ENCODE measurements around the gene FBN1. TPM values are rescaled to one million over a fixed set of nuclear protein-coding genes. Genes with fewer than 3 reads are reported as not detected.

FBN1 gene
- total and polyA plus RNA-seq, 2 experiments from 2014 or later, result 1.9 to 3.8 TPM

DNA sequence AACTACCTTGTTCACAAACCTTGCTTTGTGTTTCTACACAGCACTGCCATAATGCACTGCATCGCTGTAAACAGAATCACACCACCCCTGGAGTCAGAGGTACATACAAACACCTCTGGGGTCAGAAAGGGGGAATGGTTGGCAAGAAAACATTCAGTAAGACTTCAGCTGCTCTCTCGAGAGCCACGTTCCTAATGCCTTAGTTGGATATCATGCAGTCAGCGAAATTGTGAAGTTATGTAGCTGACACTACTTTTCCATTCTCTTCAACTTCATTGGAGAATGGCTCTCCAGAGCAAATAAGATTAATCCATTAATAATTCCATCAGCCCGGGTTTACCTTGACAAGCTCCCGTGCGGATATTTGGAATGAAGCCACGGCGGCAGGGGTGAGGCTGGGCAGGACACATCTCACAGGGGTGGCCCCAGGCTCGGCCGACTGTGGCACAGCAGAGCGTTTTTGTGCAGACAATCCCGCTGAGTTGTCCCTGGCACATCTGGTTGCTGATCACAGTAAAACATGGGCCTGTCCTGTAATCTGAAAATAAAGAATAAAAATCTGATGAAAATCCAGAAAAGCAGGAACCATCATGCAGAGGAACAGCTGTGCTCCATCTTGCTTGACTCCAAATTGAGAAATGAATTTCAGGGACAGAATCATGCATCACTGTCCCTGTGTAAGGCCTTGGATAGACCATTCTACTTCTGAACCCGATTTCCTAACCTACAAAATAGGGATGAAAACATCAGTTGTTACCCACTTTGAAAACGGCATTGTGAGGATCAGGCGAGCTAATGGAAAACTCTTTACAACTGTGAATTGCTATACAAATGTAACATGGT lies 108.0 kb downstream of the FBN1 start:
- no peaks in the 10 kb centered on the region for H3K4me1 ChIP-seq (ENCODE audit: insufficient read depth)

More for the DNA sequence above, 108.0 kb downstream of the FBN1 start:
- Mint-ChIP-seq H3K4me1 (no peaks in the 10 kb centered on the region), H3K27ac (no peak overlapping the region), H3K27me3 (ENCODE audit: insufficient read depth, low read depth, poor library complexity) (peaks cover 3% of the 10 kb centered on the region), H3K9me3 (no peaks in the 10 kb centered on the region), H3K36me3 (ENCODE audit: low read depth) (no peaks in the 10 kb centered on the region), H3K4me3 (no peak overlapping the region)
- Histone ChIP-seq H4K20me1 (replicated peaks; ENCODE audit: insufficient read depth) (no peaks in the 10 kb centered on the region), H3K9me2 (ENCODE audit: insufficient read depth) (no peaks in the 10 kb centered on the region), H3K36me3 (ENCODE audit: insufficient read depth) (no peaks in the 10 kb centered on the region), H2AFZ (no peak overlapping the region), H3K79me2 (replicated peaks; ENCODE audit: insufficient read depth) (no peaks in the 10 kb centered on the region), H3K27ac (ENCODE audit: low read depth) (no peak overlapping the region), H3K4me3 (no peak overlapping the region), H3F3A (replicated peaks; ENCODE audit: low read depth) (no peaks in the 10 kb centered on the region), H3K4me2 (no peak overlapping the region), H3K27me3 (ENCODE audit: insufficient read depth) (no peaks in the 10 kb centered on the region)
- ATAC-seq (no peak), DNase-seq (ENCODE audit: low spot score) (no peak)
- TF ChIP-seq EZH2 (IDR thresholded peaks at IDR 0.05; ENCODE audit: low read depth, unreplicated experiment) (no peak), STAT1 (IDR thresholded peaks at IDR 0.05; ENCODE audit: unreplicated experiment) (no peak), ETS1 (IDR thresholded peaks at IDR 0.05) (no peak), JUNB (IDR thresholded peaks at IDR 0.05; ENCODE audit: unreplicated experiment) (no peak), CREB1 (CRISPR knock-in tag; IDR thresholded peaks at IDR 0.05; ENCODE audit: low read depth) (no peak), NANOG (IDR thresholded peaks at IDR 0.05; ENCODE audit: borderline replicate concordance) (no peak), EZH2phosphoT487 (IDR thresholded peaks at IDR 0.05; ENCODE audit: unreplicated experiment) (no peak), ZNF114 (CRISPR knock-in tag; IDR thresholded peaks at IDR 0.05) (no peak), ZNF331 (CRISPR knock-in tag; IDR thresholded peaks at IDR 0.05; ENCODE audit: low read depth) (no peak), POLR2AphosphoS5 (IDR thresholded peaks at IDR 0.05; ENCODE audit: low read depth) (no peak)
- TF ChIP-seq, protein P1, sequence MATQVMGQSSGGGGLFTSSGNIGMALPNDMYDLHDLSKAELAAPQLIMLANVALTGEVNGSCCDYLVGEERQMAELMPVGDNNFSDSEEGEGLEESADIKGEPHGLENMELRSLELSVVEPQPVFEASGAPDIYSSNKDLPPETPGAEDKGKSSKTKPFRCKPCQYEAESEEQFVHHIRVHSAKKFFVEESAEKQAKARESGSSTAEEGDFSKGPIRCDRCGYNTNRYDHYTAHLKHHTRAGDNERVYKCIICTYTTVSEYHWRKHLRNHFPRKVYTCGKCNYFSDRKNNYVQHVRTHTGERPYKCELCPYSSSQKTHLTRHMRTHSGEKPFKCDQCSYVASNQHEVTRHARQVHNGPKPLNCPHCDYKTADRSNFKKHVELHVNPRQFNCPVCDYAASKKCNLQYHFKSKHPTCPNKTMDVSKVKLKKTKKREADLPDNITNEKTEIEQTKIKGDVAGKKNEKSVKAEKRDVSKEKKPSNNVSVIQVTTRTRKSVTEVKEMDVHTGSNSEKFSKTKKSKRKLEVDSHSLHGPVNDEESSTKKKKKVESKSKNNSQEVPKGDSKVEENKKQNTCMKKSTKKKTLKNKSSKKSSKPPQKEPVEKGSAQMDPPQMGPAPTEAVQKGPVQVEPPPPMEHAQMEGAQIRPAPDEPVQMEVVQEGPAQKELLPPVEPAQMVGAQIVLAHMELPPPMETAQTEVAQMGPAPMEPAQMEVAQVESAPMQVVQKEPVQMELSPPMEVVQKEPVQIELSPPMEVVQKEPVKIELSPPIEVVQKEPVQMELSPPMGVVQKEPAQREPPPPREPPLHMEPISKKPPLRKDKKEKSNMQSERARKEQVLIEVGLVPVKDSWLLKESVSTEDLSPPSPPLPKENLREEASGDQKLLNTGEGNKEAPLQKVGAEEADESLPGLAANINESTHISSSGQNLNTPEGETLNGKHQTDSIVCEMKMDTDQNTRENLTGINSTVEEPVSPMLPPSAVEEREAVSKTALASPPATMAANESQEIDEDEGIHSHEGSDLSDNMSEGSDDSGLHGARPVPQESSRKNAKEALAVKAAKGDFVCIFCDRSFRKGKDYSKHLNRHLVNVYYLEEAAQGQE (IDR thresholded peaks at IDR 0.05; ENCODE audit: unreplicated experiment), result no peak
- TF ChIP-seq, protein P2, sequence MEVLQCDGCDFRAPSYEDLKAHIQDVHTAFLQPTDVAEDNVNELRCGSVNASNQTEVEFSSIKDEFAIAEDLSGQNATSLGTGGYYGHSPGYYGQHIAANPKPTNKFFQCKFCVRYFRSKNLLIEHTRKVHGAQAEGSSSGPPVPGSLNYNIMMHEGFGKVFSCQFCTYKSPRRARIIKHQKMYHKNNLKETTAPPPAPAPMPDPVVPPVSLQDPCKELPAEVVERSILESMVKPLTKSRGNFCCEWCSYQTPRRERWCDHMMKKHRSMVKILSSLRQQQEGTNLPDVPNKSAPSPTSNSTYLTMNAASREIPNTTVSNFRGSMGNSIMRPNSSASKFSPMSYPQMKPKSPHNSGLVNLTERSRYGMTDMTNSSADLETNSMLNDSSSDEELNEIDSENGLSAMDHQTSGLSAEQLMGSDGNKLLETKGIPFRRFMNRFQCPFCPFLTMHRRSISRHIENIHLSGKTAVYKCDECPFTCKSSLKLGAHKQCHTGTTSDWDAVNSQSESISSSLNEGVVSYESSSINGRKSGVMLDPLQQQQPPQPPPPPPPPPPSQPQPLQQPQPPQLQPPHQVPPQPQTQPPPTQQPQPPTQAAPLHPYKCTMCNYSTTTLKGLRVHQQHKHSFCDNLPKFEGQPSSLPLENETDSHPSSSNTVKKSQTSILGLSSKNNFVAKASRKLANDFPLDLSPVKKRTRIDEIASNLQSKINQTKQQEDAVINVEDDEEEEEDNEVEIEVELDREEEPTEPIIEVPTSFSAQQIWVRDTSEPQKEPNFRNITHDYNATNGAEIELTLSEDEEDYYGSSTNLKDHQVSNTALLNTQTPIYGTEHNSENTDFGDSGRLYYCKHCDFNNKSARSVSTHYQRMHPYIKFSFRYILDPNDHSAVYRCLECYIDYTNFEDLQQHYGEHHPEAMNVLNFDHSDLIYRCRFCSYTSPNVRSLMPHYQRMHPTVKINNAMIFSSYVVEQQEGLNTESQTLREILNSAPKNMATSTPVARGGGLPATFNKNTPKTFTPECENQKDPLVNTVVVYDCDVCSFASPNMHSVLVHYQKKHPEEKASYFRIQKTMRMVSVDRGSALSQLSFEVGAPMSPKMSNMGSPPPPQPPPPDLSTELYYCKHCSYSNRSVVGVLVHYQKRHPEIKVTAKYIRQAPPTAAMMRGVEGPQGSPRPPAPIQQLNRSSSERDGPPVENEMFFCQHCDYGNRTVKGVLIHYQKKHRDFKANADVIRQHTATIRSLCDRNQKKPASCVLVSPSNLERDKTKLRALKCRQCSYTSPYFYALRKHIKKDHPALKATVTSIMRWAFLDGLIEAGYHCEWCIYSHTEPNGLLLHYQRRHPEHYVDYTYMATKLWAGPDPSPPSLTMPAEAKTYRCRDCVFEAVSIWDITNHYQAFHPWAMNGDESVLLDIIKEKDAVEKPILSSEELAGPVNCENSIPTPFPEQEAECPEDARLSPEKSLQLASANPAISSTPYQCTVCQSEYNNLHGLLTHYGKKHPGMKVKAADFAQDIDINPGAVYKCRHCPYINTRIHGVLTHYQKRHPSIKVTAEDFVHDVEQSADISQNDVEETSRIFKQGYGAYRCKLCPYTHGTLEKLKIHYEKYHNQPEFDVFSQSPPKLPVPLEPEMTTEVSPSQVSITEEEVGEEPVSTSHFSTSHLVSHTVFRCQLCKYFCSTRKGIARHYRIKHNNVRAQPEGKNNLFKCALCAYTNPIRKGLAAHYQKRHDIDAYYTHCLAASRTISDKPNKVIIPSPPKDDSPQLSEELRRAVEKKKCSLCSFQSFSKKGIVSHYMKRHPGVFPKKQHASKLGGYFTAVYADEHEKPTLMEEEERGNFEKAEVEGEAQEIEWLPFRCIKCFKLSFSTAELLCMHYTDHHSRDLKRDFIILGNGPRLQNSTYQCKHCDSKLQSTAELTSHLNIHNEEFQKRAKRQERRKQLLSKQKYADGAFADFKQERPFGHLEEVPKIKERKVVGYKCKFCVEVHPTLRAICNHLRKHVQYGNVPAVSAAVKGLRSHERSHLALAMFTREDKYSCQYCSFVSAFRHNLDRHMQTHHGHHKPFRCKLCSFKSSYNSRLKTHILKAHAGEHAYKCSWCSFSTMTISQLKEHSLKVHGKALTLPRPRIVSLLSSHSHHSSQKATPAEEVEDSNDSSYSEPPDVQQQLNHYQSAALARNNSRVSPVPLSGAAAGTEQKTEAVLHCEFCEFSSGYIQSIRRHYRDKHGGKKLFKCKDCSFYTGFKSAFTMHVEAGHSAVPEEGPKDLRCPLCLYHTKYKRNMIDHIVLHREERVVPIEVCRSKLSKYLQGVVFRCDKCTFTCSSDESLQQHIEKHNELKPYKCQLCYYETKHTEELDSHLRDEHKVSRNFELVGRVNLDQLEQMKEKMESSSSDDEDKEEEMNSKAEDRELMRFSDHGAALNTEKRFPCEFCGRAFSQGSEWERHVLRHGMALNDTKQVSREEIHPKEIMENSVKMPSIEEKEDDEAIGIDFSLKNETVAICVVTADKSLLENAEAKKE (CRISPR knock-in tag; IDR thresholded peaks at IDR 0.05), result no peak
- TF ChIP-seq, protein P3, sequence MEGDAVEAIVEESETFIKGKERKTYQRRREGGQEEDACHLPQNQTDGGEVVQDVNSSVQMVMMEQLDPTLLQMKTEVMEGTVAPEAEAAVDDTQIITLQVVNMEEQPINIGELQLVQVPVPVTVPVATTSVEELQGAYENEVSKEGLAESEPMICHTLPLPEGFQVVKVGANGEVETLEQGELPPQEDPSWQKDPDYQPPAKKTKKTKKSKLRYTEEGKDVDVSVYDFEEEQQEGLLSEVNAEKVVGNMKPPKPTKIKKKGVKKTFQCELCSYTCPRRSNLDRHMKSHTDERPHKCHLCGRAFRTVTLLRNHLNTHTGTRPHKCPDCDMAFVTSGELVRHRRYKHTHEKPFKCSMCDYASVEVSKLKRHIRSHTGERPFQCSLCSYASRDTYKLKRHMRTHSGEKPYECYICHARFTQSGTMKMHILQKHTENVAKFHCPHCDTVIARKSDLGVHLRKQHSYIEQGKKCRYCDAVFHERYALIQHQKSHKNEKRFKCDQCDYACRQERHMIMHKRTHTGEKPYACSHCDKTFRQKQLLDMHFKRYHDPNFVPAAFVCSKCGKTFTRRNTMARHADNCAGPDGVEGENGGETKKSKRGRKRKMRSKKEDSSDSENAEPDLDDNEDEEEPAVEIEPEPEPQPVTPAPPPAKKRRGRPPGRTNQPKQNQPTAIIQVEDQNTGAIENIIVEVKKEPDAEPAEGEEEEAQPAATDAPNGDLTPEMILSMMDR (conservative IDR thresholded peaks at IDR 0.05; ENCODE audit: low read depth in 2 of 2), result no peak
